Measurements from ENCODE around the gene STK10. TPM values are rescaled to one million over a fixed set of nuclear protein-coding genes. Genes with fewer than 3 reads are reported as not detected.

STK10 gene
- total and polyA plus RNA-seq, 2 of the 8 experiments (the other 6 are each of a cell fraction or from before 2014, with no cell fraction given): 10.5 to 21.4 TPM

GRCh38 chr5:172188893-172189692 is 1.1 kb upstream of the STK10 start:
- peak overlapping the region; percentile 2 for H4K91ac ChIP-seq (replicated peaks; ENCODE audit: insufficient read length, low read length)
- H3K36me3 ChIP-seq (ENCODE audit: control insufficient read depth in 2 of 4, insufficient read depth in 4 of 4, low read length in 3 of 4): no peaks in the 10 kb centered on the region
- H4K20me1 ChIP-seq (replicated peaks in 1 of 2; ENCODE audit: control insufficient read depth in 1 of 2, insufficient read depth in 2 of 2, low read length in 2 of 2): peaks cover 0 to 6% of the 10 kb centered on the region in 2 experiments
- H3K23ac ChIP-seq (ENCODE audit: insufficient read length): no peak overlapping the region
- H2AFZ ChIP-seq (ENCODE audit: low read length): peak overlapping the region; percentile 80
- H4K8ac ChIP-seq (ENCODE audit: extremely low read depth, insufficient read depth, low read length): no peak overlapping the region
- peaks cover 14% of the 10 kb centered on the region for H3K23me2 ChIP-seq (ENCODE audit: low read depth, low read length)
- H4K5ac ChIP-seq (ENCODE audit: insufficient read length, low read depth, low read length): no peak overlapping the region
- ChIA-PET POLR2A (ENCODE audit: partially characterized antibody) (interaction anchor here (0.6 to 4.9 kb wide), 9 partner anchors 10 to 182 kb away, joined by 3 to 27 read pairs (median 4); partner anchors contain the start of genes FBXW11 and UBTD2), CTCF (ENCODE audit: partially characterized antibody) (interaction anchor here (0.9 to 2.9 kb wide), 26 partner anchors 8 to 277 kb away, joined by 3 to 15 read pairs (median 5); partner anchors contain the start of gene UBTD2)
- peak overlapping the region; percentile 92 for H2BK12ac ChIP-seq (ENCODE audit: low read depth, low read length)
- H3K9ac ChIP-seq (replicated peaks in 1 of 4; ENCODE audit: extremely low read depth in 1 of 4, low read depth in 3 of 4, low read length in 3 of 4): peak overlapping the region in 2 of 4 experiments; percentile 4 to 39; a peak in 4 of 7 replicates
- peaks cover 3% of the 10 kb centered on the region; the same call in 1 of the 2 replicates for H3K79me1 ChIP-seq (ENCODE audit: low read depth, low read length)
- H2BK5ac ChIP-seq (ENCODE audit: low read depth, low read length): peak overlapping the region; percentile 40; the same call in 1 of the 2 replicates
- H3K14ac ChIP-seq (ENCODE audit: insufficient read length): no peak overlapping the region
- H3K27me3 ChIP-seq (replicated peaks in 1 of 4; ENCODE audit: control insufficient read depth in 3 of 4, extremely low read depth in 1 of 4, insufficient read depth in 3 of 4, low read length in 3 of 4): no peaks in the 10 kb centered on the region; a peak in 1 of 7 replicates
- H3K4me3 ChIP-seq (ENCODE audit: extremely low read depth in 1 of 4, insufficient read depth in 2 of 4, low read depth in 3 of 4, low read length in 4 of 4): peak overlapping the region; percentile 35 to 82 (median 76)
- no peak overlapping the region for H3K27ac ChIP-seq (ENCODE audit: low read depth, low read length)
- H2BK15ac ChIP-seq (ENCODE audit: low read length): 0 out of 2 replicates have a peak overlapping the region, but pooled peaks have one; percentile 72
- H3K9me3 ChIP-seq (ENCODE audit: insufficient read depth in 2 of 2, low read depth in 1 of 2, low read length in 1 of 2): no peaks in the 10 kb centered on the region
- TF ChIP-seq TEAD4 (IDR thresholded peaks at IDR 0.05; ENCODE audit: low read depth, low read length) (peak; percentile 67; the same call in 1 of the 2 replicates), RFX5 (IDR thresholded peaks at IDR 0.05; ENCODE audit: borderline replicate concordance, low read depth, low read length) (no peak), RBBP5 (IDR thresholded peaks at IDR 0.05; ENCODE audit: borderline replicate concordance, low read depth, low read length) (no peak), KDM4A (IDR thresholded peaks at IDR 0.05; ENCODE audit: low read depth, low read length, severe bottlenecking) (peak; percentile 31), EZH2 (IDR thresholded peaks at IDR 0.05; ENCODE audit: low read depth, low read length, severe bottlenecking) (no peak)
- FAIRE-seq: no peak
- peak in 1 of 2 experiments; percentile 62 for DNase-seq (ENCODE audit: low read depth in 1 of 2, low spot score in 2 of 2)
- no peak overlapping the region for H3K4ac ChIP-seq (replicated peaks; ENCODE audit: insufficient read length, low read depth, low read length)
- peak overlapping the region; percentile 68 to 86 for H3K4me2 ChIP-seq (ENCODE audit: insufficient read depth in 1 of 2, low read depth in 2 of 2, low read length in 2 of 2)
- peaks cover 0 to 4% (median 1%) of the 10 kb centered on the region in 4 experiments; a peak in 3 of 7 replicates for H3K4me1 ChIP-seq (replicated peaks in 1 of 4; ENCODE audit: control insufficient read depth in 3 of 4, insufficient read depth in 4 of 4, low read length in 3 of 4)
- 0 out of 2 replicates have a peak overlapping the region, but pooled peaks have one; percentile 34 for H2BK20ac ChIP-seq (ENCODE audit: low read length)
- H2AK5ac ChIP-seq (ENCODE audit: low read depth, low read length): no peak overlapping the region
- 0 out of 4 replicates have a peak, but pooled peaks cover 0 to 2% of the 10 kb centered on the region in 2 experiments for H3K79me2 ChIP-seq (ENCODE audit: control insufficient read depth in 1 of 2, insufficient read depth in 2 of 2, low read length in 2 of 2)
- peak overlapping the region; percentile 62 for H3K18ac ChIP-seq (ENCODE audit: extremely low read depth, low read length)
- H3K56ac ChIP-seq (replicated peaks; ENCODE audit: insufficient read length, low read depth, low read length): no peak overlapping the region
- 8% methylated on average over 26 of the region's 30 CpGs; no CpG with 5 or more reads in 1 of the 2 experiments for WGBS, 2 experiments (ENCODE audit: extremely low coverage in 1 of 2, insufficient coverage in 1 of 2, insufficient read length in 1 of 2, insufficient replicate concordance in 2 of 2, low coverage in 1 of 2, low lambda C conversion rate in 2 of 2, missing lambda C conversion rate in 1 of 2)
- peak overlapping the region; percentile 2 for H2BK120ac ChIP-seq (replicated peaks; ENCODE audit: low read depth, low read length)

Measured in H1 (cell line).